Lower leg skin (tissue), 4 donors: Measurements from ENCODE around the gene OR6S1. TPM values are rescaled to one million over a fixed set of nuclear protein-coding genes. Genes with fewer than 3 reads are reported as not detected.

Experiments used
- DNase-seq, 2 donors: peaks; one replicate each; pipeline ENCODE4 v3.0.0-alpha.2; 2019; ENCODE audit warnings: low spot score in 2 of 2
- H3K4me3 ChIP-seq: fragments of 200-600 bp; sonication (generic); 2 replicates; pipeline ENCODE4 v1.5.1; 2017; ENCODE audit warnings: mild to moderate bottlenecking, low read depth; ENCODE audit not compliant: poor library complexity, severe bottlenecking
- POLR2A ChIP-seq, 2 donors: fragments of 450-650 bp; IDR thresholded peaks; one replicate each; pipeline ENCODE4 v1.6.1; 2016 to 2017; ENCODE audit warnings: antibody characterized with exemption in 2 of 2, mild to moderate bottlenecking in 1 of 2, moderate library complexity in 1 of 2
- WGBS, 2 donors: methylation state at CpG; one replicate each; pipeline ENCODE4 v1.1.5; 2018; 5-methylcytosine and 5-hydroxymethylcytosine counted together
- intact Hi-C: fragments of 100-400 bp; cut with DNase I; formaldehyde crosslinking; loops from one replicate; pipeline ENCODE4 v1.15.0; 2023; ENCODE audit warnings: low total_unique reads
- total RNA-seq, 4 donors: library from RNA; depleted of rRNA; stranded (reverse); fragments of >200 nt; gene quantifications; one replicate each; pipeline ENCODE4 v1.1.0, GENCODE V29; 2016
- TF ChIP-seq, protein P1 (sequence below), 3 donors: fragments of 450-650 bp; IDR thresholded peaks; one replicate each; pipeline ENCODE4 v1.5.1; 2016; ENCODE audit warnings: antibody characterized with exemption in 3 of 3, mild to moderate bottlenecking in 3 of 3, moderate library complexity in 2 of 3

The OR6S1 gene
- total RNA-seq, 4 donors from 2014 or later: not detected

DNA sequence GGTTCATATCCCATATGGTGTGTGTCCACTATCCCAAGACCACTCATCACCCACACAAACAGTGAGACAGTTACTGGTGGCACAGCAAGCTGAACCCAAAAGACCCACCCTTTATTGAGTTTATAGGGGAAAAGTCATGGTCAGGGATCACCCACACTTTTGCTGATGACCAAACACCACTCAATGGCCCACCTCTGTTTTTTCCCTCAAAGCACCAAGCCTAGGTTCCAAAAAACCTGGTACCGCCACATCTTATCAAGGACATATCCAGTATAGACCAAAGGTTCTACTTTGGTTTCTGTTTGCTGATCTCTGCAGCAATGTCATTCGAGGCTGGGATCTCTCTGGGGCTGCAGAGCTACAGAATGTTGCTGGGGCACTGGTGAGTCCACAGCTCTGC is 19.7 kb upstream of the OR6S1 start:
- 75 to 78% methylated on average over 2 of the region's 2 CpGs for WGBS, 2 donors
- no peak for DNase-seq
- no peak for TF ChIP-seq POLR2A (IDR thresholded peaks at IDR 0.05)
- TF ChIP-seq, protein P1, sequence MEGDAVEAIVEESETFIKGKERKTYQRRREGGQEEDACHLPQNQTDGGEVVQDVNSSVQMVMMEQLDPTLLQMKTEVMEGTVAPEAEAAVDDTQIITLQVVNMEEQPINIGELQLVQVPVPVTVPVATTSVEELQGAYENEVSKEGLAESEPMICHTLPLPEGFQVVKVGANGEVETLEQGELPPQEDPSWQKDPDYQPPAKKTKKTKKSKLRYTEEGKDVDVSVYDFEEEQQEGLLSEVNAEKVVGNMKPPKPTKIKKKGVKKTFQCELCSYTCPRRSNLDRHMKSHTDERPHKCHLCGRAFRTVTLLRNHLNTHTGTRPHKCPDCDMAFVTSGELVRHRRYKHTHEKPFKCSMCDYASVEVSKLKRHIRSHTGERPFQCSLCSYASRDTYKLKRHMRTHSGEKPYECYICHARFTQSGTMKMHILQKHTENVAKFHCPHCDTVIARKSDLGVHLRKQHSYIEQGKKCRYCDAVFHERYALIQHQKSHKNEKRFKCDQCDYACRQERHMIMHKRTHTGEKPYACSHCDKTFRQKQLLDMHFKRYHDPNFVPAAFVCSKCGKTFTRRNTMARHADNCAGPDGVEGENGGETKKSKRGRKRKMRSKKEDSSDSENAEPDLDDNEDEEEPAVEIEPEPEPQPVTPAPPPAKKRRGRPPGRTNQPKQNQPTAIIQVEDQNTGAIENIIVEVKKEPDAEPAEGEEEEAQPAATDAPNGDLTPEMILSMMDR (IDR thresholded peaks at IDR 0.05): no peak
- H3K4me3 ChIP-seq: no peak overlapping the region
- intact Hi-C loops: no loop called here

DNA sequence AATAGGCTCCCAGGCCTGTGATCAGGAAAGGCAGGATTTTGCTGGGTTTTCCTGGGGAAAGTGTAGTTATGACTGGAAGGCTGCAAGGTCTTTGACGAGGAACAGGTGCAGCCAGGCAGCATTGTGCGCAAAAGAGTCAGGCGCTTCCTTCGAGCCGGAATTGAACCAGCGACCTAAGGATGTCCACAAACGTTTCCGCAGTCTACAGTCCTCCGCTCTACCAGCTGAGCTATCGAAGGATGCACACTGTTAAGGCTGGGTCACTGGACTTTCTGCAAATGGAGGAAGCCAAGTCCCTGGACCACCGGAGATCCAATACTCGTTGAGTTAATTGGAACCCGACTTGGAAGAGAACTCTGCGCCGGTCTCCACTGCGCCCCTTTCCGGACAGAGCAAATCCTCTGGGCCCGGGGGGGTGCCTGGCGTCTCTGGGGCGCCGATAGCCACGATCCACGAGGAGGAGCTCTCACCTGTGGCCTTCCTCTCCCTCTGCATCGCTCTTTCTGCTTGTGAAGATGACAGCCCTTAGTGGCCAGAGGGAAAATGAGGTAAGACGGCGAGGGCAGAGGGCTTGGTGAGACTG is 18.4 kb upstream of the OR6S1 start:
- DNase-seq: no peak
- 56 to 63% methylated on average over 26 of the region's 26 CpGs for WGBS, 2 donors
- intact Hi-C loops: no loop called here
- TF ChIP-seq POLR2A (IDR thresholded peaks at IDR 0.05): no peak
- TF ChIP-seq, protein P1 (IDR thresholded peaks at IDR 0.05): no peak
- no peak overlapping the region for H3K4me3 ChIP-seq

- no peak for DNase-seq
- H3K4me3 ChIP-seq: no peak overlapping the region
- WGBS, 2 donors: 80 to 81% methylated on average over 6 of the region's 6 CpGs
- intact Hi-C loops: no loop called here
- TF ChIP-seq, protein P1 (IDR thresholded peaks at IDR 0.05): no peak
- no peak for TF ChIP-seq POLR2A (IDR thresholded peaks at IDR 0.05)
Observed at GRCh38 chr14:20659336-20659735, 17.8 kb upstream of the OR6S1 start.

DNA sequence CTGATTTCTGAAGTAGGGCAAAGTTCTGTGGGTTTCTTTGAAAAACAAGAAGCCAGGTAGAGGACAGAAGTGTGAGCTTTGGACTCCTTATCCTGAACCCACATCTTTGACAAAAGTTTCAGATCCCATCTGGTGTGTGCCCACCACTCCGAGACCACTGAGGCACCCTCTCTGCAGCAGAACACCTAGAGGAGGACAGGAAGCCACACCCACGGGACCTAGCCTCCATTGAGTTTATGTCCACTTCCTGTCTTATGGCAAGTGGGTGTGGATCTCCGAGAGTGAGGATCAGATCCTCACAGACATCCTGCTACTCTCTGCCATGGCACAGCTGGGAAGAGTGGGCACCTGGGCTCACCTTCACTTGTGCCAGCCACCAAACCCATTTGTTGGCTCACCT is 16.8 kb upstream of the OR6S1 start:
- no peak overlapping the region for H3K4me3 ChIP-seq
- DNase-seq: no peak
- TF ChIP-seq, protein P1 (IDR thresholded peaks at IDR 0.05): no peak
- TF ChIP-seq POLR2A (IDR thresholded peaks at IDR 0.05): no peak
- intact Hi-C loops: no loop called here
- 54 to 65% methylated on average over 3 of the region's 3 CpGs for WGBS, 2 donors

DNA sequence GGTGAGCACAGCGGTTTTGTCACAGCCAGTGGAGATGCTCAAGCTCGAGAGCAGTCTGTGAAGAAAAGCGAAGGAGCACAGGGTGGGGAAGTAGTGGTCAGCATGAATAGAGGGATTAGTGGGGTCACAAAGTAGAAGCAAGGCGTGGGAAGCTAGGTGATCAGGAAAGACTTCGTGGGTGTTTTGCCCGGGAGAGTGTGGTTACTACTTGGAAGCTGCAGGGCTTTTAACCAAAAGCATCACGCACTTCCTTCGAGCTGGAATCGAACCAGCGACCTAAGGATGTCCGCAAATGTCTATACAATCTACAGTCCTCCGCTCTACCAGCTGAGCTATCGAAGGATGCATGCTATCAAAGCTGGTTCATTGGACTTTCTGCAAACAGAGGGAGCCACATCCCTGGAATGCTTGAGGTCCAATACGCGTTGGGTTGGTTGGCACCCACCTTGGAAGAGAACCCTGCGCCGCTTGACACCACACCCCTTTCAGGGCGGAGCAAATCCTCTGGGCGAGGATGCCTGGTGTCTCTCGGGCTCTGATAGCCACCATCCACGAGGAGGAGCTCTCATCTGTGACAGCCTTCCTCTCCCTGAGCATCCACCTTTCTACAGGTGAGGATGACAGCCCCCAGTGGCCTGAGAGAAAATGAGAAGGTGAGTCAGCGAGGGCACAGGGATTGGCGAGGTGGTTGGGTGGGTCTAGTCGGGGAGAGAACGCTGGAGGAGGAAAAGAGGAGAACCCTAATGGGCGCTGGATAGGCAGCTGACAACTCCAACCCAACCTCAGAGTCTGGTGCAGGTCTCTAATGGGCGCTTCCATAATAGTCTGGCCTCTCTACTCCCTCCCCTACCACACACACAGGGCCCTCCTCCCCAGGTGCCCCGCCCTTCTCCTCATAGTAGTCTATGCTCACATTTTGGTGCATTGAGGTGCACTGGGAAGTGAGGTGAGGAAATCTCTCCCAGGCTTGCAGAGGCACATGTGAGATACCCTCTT is 16.0 kb upstream of the OR6S1 start:
- H3K4me3 ChIP-seq: no peak overlapping the region
- no peak for TF ChIP-seq POLR2A (IDR thresholded peaks at IDR 0.05)
- TF ChIP-seq, protein P1 (IDR thresholded peaks at IDR 0.05): no peak
- intact Hi-C loops: no loop called here
- DNase-seq: no peak
- WGBS, 2 donors: 29 to 32% methylated on average over 26 to 28 of the region's 28 CpGs
